ENCODE data around the gene TUBA1C.

TUBA1C gene

DNA sequence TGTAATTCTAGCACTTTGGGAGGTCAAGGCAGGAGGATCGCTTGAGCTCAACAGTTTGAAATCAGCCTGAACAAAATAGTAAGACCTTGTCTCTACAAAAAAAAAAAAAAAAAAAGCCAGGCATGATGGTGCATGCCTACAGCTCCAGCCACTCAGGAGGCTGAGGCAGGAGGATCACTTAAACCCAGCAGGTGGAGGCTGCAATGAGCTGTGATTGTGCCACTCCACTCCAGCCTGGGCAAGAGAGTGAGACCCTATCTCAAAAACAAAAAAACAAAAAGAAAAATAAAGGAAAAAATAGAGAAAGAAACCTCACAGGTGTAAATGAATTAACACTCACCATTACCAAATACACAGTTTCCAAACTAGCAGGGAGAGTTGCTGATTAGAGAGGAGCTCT is 41.8 kb upstream of the TUBA1C start:
- Histone ChIP-seq H2AFZ (ENCODE audit: low read depth, low read length, severe bottlenecking) (no peak overlapping the region), H3K27ac (ENCODE audit: low read depth, low read length) (no peak overlapping the region), H3K27me3 (ENCODE audit: low read length) (no peaks in the 10 kb centered on the region), H3F3A (ENCODE audit: insufficient read depth) (no peaks in the 10 kb centered on the region), H3K4me3 (ENCODE audit: insufficient read depth, low read length, poor library complexity, severe bottlenecking) (no peak overlapping the region), H3K9ac (ENCODE audit: low read length) (no peak overlapping the region), H3K4me2 (ENCODE audit: low read depth, low read length, poor library complexity, severe bottlenecking) (no peak overlapping the region), H3K9me2 (replicated peaks; ENCODE audit: insufficient read depth, low read length) (no peaks in the 10 kb centered on the region), H3K9me3 (ENCODE audit: insufficient read depth, low read length) (no peaks in the 10 kb centered on the region), H3K36me3 (ENCODE audit: low read length) (no peaks in the 10 kb centered on the region), H3K79me2 (ENCODE audit: insufficient read depth, low read length) (no peaks in the 10 kb centered on the region), H4K20me1 (ENCODE audit: low read depth, low read length) (no peaks in the 10 kb centered on the region)
- no peak for TF ChIP-seq EZH2phosphoT487 (conservative IDR thresholded peaks at IDR 0.05; ENCODE audit: low read length)
- TF ChIP-seq, protein P1, sequence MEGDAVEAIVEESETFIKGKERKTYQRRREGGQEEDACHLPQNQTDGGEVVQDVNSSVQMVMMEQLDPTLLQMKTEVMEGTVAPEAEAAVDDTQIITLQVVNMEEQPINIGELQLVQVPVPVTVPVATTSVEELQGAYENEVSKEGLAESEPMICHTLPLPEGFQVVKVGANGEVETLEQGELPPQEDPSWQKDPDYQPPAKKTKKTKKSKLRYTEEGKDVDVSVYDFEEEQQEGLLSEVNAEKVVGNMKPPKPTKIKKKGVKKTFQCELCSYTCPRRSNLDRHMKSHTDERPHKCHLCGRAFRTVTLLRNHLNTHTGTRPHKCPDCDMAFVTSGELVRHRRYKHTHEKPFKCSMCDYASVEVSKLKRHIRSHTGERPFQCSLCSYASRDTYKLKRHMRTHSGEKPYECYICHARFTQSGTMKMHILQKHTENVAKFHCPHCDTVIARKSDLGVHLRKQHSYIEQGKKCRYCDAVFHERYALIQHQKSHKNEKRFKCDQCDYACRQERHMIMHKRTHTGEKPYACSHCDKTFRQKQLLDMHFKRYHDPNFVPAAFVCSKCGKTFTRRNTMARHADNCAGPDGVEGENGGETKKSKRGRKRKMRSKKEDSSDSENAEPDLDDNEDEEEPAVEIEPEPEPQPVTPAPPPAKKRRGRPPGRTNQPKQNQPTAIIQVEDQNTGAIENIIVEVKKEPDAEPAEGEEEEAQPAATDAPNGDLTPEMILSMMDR (IDR thresholded peaks at IDR 0.05; ENCODE audit: insufficient read depth, low read length, poor library complexity, severe bottlenecking) = no peak

DNA sequence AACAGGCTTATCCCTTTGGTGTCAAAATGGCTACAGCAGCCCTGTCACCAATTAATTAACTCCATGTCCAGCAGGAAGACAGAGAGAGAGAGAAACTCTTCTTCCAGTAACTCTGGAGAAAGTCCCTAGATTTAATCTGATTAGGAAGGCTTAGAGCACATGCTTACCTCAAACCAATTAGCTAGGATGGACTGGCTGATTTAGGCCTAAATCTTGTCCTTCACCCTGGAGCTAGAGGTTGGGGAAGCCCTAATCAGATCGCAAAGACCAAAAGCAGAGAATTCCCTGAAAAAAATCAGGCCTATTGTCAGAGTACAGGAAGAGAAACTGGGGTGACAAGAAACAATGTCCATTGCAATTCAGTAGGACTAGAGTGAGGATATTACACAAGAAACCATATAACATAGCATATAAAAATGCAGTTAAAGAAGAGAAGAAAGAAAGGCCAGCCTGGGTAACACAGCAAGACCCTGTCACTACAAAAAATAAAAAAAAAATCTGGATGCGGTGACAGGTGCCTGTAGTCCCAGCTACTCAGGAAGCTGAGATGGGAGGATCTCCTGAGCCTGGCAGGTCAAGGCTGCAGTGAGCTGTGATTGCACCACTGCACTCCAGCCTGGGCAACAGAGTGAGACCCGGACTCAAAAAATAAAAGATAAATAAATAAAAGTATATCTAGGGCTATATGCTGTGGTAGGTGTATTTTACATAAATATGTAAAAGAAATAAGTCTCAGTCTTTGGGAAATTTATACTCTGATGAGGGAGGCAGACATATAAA is 41.1 kb upstream of the TUBA1C start:
- no peaks in the 10 kb centered on the region for H3K27me3 ChIP-seq (ENCODE audit: low read length)
- H4K20me1 ChIP-seq (ENCODE audit: low read depth, low read length) = no peaks in the 10 kb centered on the region
- TF ChIP-seq, protein P1 (IDR thresholded peaks at IDR 0.05; ENCODE audit: insufficient read depth, low read length, poor library complexity, severe bottlenecking) = no peak
- TF ChIP-seq EZH2phosphoT487 (conservative IDR thresholded peaks at IDR 0.05; ENCODE audit: low read length) = no peak
- H3K9me2 ChIP-seq (replicated peaks; ENCODE audit: insufficient read depth, low read length) = no peaks in the 10 kb centered on the region
- H3K9me3 ChIP-seq (ENCODE audit: insufficient read depth, low read length) = no peaks in the 10 kb centered on the region
- H3K36me3 ChIP-seq (ENCODE audit: low read length) = no peaks in the 10 kb centered on the region
- no peak overlapping the region for H3K4me3 ChIP-seq (ENCODE audit: insufficient read depth, low read length, poor library complexity, severe bottlenecking)
- H3F3A ChIP-seq (ENCODE audit: insufficient read depth) = no peaks in the 10 kb centered on the region
- no peak overlapping the region for H2AFZ ChIP-seq (ENCODE audit: low read depth, low read length, severe bottlenecking)
- no peak overlapping the region for H3K9ac ChIP-seq (ENCODE audit: low read length)
- H3K79me2 ChIP-seq (ENCODE audit: insufficient read depth, low read length) = no peaks in the 10 kb centered on the region
- H3K4me2 ChIP-seq (ENCODE audit: low read depth, low read length, poor library complexity, severe bottlenecking) = no peak overlapping the region
- no peak overlapping the region for H3K27ac ChIP-seq (ENCODE audit: low read depth, low read length)

DNA sequence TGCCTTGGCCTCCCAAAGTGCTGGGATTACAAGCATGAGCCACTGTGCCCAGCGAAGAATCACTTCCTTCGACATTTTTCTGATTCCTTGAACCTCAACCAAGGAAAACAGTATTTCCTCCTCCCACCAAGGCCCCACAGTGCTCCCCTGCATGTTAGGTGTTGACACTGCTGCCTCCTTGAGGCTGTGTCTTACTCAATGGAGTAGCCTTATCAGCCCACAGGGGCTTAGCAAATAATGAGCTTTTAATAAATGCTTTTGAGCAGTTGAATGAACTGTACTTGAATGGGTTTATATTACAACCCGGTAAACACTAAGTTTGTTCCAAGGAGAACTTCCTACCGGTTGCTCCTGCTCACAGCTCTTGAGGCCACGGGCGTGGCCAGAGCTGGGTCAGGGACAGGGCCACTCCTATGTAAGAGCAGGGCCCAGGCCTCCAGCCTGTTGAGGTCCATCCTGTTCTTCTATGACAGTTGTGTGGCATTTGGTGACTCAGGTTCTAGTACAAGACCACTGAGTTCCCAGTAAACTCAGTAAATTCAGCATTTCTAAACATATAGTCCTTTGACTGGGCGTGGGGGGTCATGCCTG is 39.2 kb upstream of the TUBA1C start:
- H3K36me3 ChIP-seq (ENCODE audit: low read length) = no peaks in the 10 kb centered on the region
- H3K9me3 ChIP-seq (ENCODE audit: insufficient read depth, low read length) = no peaks in the 10 kb centered on the region
- H3K9me2 ChIP-seq (replicated peaks; ENCODE audit: insufficient read depth, low read length) = no peaks in the 10 kb centered on the region
- TF ChIP-seq, protein P1 (IDR thresholded peaks at IDR 0.05; ENCODE audit: insufficient read depth, low read length, poor library complexity, severe bottlenecking) = no peak
- no peak for TF ChIP-seq EZH2phosphoT487 (conservative IDR thresholded peaks at IDR 0.05; ENCODE audit: low read length)
- no peak overlapping the region for H3K4me2 ChIP-seq (ENCODE audit: low read depth, low read length, poor library complexity, severe bottlenecking)
- no peak overlapping the region for H2AFZ ChIP-seq (ENCODE audit: low read depth, low read length, severe bottlenecking)
- H3K9ac ChIP-seq (ENCODE audit: low read length) = no peak overlapping the region
- no peaks in the 10 kb centered on the region for H3K27me3 ChIP-seq (ENCODE audit: low read length)
- H3K27ac ChIP-seq (ENCODE audit: low read depth, low read length) = no peak overlapping the region
- no peaks in the 10 kb centered on the region for H4K20me1 ChIP-seq (ENCODE audit: low read depth, low read length)
- no peak overlapping the region for H3K4me3 ChIP-seq (ENCODE audit: insufficient read depth, low read length, poor library complexity, severe bottlenecking)
- H3K79me2 ChIP-seq (ENCODE audit: insufficient read depth, low read length) = no peaks in the 10 kb centered on the region
- H3F3A ChIP-seq (ENCODE audit: insufficient read depth) = no peaks in the 10 kb centered on the region
